SK-N-MC (cell line): ENCODE measurements around the gene SPPL2B.

Source experiments
- DNase-seq: peaks from one replicate; pipeline ENCODE4 v3.0.0-alpha.2; 2011; ENCODE audit warnings: low read depth, low spot score
- H3K27ac ChIP-seq: fragments of 200-600 bp; sonication (generic); 2 replicates; pipeline ENCODE4 v1.5.1; 2016; ENCODE audit warnings: mixed run types
- H3K36me3 ChIP-seq: fragments of 200-600 bp; sonication (generic); 2 replicates; pipeline ENCODE4 v1.6.1; 2017; ENCODE audit warnings: antibody characterized with exemption, low read length, mixed read lengths; ENCODE audit not compliant: insufficient read depth
- H3K4me3 ChIP-seq: fragments of 200-600 bp; sonication (generic); 2 replicates; pipeline ENCODE4 v1.5.1; 2016
- H3K9ac ChIP-seq: fragments of 200-600 bp; sonication (generic); 2 replicates; pipeline ENCODE4 v1.8.0; 2017; ENCODE audit warnings: mixed run types, mixed read lengths; ENCODE audit not compliant: insufficient read length
- H3K9me3 ChIP-seq: fragments of 200-600 bp; sonication (generic); 2 replicates; pipeline ENCODE4 v1.6.1; 2017; ENCODE audit warnings: low read depth, mild to moderate bottlenecking, antibody characterized with exemption, low read length, moderate library complexity, mixed read lengths
- EZH2 ChIP-seq: fragments of 200-600 bp; sonication (generic); IDR thresholded peaks from one replicate; pipeline ENCODE4 v1.6.1; 2017; ENCODE audit warnings: antibody characterized with exemption
- FOXP2 ChIP-seq: optimal IDR thresholded peaks from 2 replicates; pipeline ENCODE3; 2011; ENCODE audit warnings: mild to moderate bottlenecking, moderate library complexity; ENCODE audit not compliant: insufficient read depth; ENCODE audit errors: extremely low read length, control extremely low read depth
- POLR2AphosphoS5 ChIP-seq: IDR thresholded peaks from 2 replicates; pipeline ENCODE4 v1.6.1; 2012; ENCODE audit warnings: mild to moderate bottlenecking, low read depth, low read length, borderline replicate concordance

The SPPL2B gene

DNA sequence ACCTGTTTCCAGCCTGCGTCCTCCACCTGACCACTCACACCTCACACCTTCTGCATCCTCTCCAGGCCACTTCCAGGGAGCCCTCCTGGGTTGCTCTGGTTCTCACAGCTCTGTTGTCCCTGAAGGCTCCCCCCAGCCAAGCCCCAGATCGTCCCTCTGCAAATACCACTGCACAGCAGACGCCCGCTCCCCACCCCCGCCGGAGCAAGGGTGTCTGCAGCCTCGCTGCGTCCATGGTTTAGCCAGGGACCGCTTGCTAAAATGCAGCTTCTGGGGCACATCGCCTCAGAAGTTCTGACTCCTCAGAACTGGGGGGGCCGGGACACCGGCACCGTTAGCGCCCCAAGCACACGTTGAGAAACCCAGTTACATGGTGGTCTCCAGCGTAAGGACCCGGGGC is 21.5 kb upstream of the SPPL2B start:
- H3K9ac ChIP-seq = no peak overlapping the region
- TF ChIP-seq POLR2AphosphoS5 = no peak
- no peak for TF ChIP-seq EZH2
- no peak for TF ChIP-seq FOXP2
- H3K9me3 ChIP-seq = no peaks in the 10 kb centered on the region

DNA sequence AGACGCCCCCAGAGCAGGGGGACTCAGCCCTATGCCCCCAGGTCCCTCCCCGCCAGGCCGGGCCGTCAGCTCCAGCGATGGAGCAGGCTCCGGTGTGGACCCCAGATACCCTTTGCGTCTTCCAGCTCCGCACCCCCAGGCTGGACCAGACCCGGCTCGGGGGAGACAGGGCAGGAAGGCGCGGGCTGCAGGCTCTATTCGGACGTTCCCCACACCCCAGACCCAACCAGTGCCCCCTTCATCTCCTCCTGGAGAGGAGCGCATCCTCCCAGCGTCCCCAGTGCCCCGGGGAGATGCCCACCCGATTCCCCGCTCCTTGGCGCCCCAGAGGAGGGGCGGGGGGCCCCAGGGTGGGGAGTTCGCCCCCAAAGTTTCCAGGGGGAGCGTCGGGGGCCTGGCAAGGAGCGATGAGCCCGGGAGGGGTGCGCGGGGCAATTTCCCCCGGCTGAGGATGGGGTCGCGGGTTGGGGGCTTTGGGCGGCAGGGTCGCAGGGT is 20.9 kb upstream of the SPPL2B start:
- Histone ChIP-seq H3K4me3 (no peak overlapping the region), H3K36me3 (no peaks in the 10 kb centered on the region), H3K9ac (no peak overlapping the region), H3K9me3 (no peaks in the 10 kb centered on the region), H3K27ac (no peak overlapping the region)
- TF ChIP-seq FOXP2 (no peak), EZH2 (no peak), POLR2AphosphoS5 (no peak)
- no peak for DNase-seq

More for the DNA sequence above, 21.5 kb upstream of the SPPL2B start:
- Histone ChIP-seq H3K27ac (no peak overlapping the region), H3K4me3 (no peak overlapping the region), H3K36me3 (no peaks in the 10 kb centered on the region)
- no peak for DNase-seq

GRCh38 chr19:2308114-2308556 is 20.3 kb upstream of the SPPL2B start, which contains the start of gene LINGO3:
Gene LINGO3 (minus strand): TSS chr19:2308154. CDS start chr19:2291776, 16,378 bp downstream.
- TF ChIP-seq EZH2 (no peak), POLR2AphosphoS5 (no peak), FOXP2 (no peak)
- Histone ChIP-seq H3K27ac (no peak within 1 kb of the TSS), H3K36me3 (no peaks in the 10 kb centered on the region), H3K9me3 (no peaks in the 10 kb centered on the region), H3K4me3 (no peak within 1 kb of the TSS), H3K9ac (no peak within 1 kb of the TSS)
- no peak for DNase-seq

GRCh38 chr19:2309734-2310362 is 18.6 kb upstream of the SPPL2B start:
- DNase-seq = no peak

DNA sequence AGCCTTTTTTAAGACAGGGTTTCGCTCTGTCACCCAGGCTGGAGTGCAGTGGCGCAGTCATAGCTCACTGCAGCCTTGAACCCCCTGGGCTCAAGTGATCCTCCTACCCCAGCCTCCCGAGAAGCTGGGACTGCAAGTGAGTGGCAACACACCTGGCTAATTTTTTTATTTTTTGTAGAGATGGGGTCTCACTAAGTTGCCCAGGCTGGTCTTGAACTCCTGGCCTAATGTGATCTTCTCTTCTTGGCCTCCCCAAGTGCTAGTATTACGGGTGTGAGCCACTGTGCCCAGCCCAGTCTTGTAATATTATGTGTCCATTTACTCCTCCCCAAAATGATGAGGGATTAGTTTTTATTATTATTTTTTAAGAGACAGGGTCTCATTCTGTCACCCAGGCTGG is 17.4 kb upstream of the SPPL2B start:
- no peak for DNase-seq
- TF ChIP-seq POLR2AphosphoS5 (no peak), FOXP2 (no peak), EZH2 (no peak)

More at GRCh38 chr19:2309734-2310362, 18.6 kb upstream of the SPPL2B start:
- Histone ChIP-seq H3K9ac (no peak overlapping the region), H3K36me3 (no peaks in the 10 kb centered on the region), H3K9me3 (no peaks in the 10 kb centered on the region), H3K4me3 (no peak overlapping the region), H3K27ac (no peak overlapping the region)
- TF ChIP-seq FOXP2 (no peak), POLR2AphosphoS5 (no peak), EZH2 (no peak)

DNA sequence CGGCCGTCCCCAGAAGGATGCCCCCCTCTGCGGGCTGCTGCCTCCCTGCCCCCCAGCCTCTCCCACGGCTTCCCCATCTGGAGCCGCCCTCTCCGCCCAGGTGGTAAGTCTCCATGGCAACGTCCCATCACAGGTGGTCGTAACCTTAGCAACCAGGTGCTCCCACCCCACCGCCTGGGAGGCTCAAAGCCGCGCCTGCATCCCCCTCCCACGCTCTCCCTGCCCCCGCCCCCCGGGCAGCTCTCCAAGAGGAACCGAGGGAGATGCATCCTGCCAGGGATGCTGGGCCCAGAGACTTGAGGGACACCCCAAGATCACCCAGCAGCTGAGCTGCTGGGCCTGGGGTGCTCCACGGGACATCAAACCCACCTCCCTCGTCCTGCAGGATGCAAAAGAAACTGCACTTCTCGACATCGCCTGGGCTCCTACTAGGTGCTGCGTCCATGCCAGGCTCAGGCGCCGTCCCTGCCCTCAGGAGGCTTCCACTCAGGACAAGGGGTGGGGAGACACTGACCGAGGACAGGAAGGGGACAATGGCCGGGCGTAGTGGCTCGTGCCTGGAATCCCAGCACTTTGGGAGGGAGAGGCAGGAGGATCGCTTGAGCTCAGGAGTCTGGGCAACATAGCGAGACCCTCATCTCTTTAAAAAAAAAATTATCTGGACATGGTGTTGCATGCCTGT is 15.5 kb upstream of the SPPL2B start:
- Histone ChIP-seq H3K4me3 (no peak overlapping the region), H3K9ac (no peak overlapping the region), H3K27ac (no peak overlapping the region), H3K9me3 (no peaks in the 10 kb centered on the region), H3K36me3 (no peaks in the 10 kb centered on the region)
- DNase-seq = no peak
- TF ChIP-seq FOXP2 (no peak), EZH2 (no peak), POLR2AphosphoS5 (no peak)

More for the DNA sequence above, 17.4 kb upstream of the SPPL2B start:
- Histone ChIP-seq H3K4me3 (no peak overlapping the region), H3K9ac (no peak overlapping the region), H3K36me3 (no peaks in the 10 kb centered on the region), H3K27ac (no peak overlapping the region), H3K9me3 (no peaks in the 10 kb centered on the region)

- DNase-seq = no peak
- H3K36me3 ChIP-seq = no peaks in the 10 kb centered on the region
- TF ChIP-seq POLR2AphosphoS5 (no peak), FOXP2 (no peak), EZH2 (no peak)
Observed at GRCh38 chr19:2315121-2315817, 13.2 kb upstream of the SPPL2B start.

DNA sequence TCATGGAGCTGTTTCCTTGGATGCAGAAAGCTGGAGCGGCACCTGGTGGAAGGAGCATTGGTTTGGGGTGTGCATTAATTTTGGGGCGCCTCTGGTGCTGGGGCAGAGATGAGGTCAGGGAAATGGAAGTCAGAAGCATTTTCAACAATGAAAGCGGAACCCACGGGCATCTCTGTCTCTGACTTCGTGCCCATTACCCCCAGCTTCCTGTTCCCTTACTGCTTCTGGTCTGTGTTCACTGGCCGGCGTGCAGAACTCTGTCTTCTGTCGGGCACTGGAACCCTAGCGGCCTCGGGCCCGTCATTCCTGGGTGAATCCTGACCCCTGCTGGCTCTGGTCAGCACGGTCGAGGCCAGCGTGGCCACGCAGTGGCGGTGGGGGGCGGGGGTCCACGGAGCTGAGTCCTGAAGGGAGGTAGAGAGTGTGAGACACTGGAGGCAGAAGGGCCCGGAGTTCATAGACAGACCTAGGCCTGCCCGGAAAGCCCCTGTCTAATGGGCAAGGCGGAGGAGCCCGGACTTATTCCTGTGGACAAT is 12.6 kb upstream of the SPPL2B start:
- Histone ChIP-seq H3K27ac (no peak overlapping the region), H3K9me3 (no peaks in the 10 kb centered on the region), H3K4me3 (no peak overlapping the region), H3K36me3 (no peaks in the 10 kb centered on the region), H3K9ac (no peak overlapping the region)
- TF ChIP-seq POLR2AphosphoS5 (no peak), FOXP2 (no peak), EZH2 (no peak)
- DNase-seq = no peak

More at GRCh38 chr19:2315121-2315817, 13.2 kb upstream of the SPPL2B start:
- Histone ChIP-seq H3K9ac (no peak overlapping the region), H3K27ac (no peak overlapping the region), H3K9me3 (no peaks in the 10 kb centered on the region), H3K4me3 (no peak overlapping the region)
